HG02884 (cell line): Measurements from ENCODE around the gene SMAD7.

Experiments
- ATAC-seq: cut with Tn5 transposase; IDR thresholded peaks from one replicate; pipeline ENCODE4 v1.9.1; 2021; ENCODE audit warnings: mild to moderate bottlenecking, moderate library complexity; ENCODE audit not compliant: unreplicated experiment

The SMAD7 gene

DNA sequence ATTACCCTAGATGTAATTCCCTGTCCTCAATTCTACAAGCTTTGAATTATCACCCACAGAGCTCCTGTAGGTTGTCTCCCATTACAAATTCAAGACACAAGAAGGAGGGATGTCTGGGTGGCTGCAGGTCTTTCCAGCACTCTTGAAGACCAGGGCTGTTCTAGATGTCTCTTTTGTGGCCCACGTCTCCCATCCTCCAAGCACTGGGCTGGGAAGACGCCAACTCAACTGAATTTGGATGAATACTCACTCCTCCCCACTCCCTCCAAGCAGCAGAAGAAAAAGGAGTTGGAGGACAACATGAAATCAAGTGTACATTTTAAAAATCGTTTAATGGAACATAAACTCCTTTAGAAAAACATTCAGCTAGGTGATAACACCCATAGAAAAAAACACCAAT is 31.2 kb downstream of the SMAD7 start:
- no peak for ATAC-seq

DNA sequence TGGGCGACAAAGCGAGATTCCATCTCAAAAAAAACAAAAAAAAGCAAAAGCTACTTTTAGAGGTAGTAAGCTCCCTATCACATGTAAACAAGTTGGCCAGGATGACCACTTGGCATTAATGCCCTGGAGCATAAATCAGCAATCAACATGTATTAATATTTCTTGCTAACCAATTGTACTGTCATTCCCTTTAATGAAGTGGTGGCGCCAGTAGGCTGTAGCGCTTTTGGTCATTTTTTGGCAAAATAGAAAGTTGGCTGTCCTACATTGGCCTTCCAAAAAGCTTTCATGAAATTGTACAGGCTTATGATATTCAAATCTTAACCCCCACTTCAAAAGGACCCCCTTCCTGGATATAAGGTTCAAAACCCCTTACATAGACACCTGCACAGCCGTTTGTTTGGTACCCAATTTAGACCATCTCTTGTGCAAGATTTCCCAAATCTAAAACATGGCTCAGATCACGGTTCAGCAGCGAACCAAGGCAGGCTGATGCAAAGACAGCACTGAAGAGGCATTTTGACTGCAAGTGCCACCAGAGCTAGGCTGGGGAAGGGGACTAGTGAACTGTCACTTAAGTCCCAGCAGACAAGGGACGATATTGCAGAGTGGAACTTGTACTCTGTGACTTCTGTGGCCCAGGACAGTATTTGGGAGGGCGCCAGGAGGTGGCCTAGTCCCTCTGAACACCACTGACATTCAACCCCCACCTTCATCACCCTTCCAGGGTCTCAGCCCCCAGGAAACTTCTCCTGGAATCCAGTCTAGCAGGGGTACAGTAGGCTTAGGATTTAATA is 31.9 kb downstream of the SMAD7 start:
- no peak for ATAC-seq

DNA sequence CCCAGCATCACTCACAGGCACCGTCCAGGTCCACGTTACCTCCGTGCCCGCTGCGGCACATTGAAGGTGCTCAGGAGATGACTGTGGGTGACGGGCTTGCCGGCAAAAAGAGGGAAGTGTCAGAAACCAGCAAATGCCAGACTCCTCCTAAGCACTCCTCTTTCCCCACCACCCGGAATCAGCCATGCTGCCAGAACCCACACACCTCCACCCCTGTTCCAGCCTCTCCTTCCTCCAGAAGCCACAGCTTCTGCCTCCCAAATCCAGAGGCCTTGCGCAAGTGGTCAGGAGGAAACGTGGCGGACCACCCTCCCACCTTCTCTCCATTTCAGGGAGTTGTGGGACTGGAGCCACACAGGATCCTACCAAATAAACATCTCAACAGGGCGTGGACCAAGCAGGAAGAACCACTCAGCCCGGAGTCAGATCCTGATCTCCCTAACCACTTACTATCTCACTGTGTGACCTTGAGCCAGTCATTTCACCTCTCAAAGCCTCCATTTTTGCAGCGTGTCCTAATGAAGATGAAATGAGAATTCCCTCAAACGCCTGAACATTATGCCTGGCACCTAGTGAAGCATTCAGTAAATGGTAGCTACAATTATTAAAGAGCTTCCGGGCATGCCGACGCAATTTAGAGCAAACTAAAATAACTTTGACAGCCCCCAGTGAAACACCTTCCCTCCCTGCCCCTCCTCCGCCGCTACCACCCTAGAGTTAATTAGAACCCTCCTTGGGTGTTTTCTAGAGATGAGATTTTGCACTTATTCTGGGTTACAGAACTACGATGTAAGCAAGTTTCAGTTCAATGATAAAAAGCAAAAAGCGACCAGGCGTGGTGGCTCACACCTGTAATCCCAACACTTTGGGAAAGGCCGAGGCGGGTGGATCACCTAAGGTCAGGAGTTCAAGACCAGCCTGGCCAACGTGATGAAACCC is 32.9 kb downstream of the SMAD7 start:
- ATAC-seq: no peak

DNA sequence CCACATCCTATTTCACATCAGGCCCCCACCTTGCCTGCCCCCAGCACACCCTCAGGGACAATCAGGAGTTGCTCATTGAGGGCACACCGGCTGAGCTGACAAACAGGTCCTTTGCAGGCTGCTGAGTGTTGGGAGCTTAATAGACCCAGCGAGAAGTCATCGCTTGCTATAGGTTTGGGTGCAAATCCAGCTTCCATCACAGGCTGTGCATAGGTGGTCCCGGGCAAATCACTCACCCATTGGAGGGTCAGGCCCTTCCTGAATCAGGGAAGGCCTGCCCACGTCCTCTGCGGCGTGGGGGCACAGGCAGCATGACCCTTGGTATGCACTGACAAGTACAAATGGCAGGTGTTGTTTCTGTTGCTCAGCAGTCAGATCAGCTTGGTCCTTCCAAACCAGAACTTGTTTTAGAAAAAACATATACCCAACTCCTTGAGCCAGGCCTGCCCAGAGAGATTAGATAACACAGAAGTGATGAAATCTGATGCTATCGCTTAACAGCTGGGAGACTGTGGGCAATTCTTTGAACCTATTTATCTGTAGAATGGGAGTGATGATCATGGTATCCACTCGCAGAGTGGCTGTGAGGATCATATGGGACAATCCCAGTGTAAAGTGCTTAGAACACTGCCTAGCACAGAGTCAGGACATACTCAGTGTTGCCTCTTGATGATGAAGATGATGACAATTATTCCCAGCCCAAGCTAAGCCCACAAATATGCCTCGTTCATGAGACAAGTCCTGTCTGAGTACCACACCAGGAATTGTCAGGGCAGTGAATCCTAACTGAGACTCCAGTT is 34.9 kb downstream of the SMAD7 start:
- no peak for ATAC-seq

DNA sequence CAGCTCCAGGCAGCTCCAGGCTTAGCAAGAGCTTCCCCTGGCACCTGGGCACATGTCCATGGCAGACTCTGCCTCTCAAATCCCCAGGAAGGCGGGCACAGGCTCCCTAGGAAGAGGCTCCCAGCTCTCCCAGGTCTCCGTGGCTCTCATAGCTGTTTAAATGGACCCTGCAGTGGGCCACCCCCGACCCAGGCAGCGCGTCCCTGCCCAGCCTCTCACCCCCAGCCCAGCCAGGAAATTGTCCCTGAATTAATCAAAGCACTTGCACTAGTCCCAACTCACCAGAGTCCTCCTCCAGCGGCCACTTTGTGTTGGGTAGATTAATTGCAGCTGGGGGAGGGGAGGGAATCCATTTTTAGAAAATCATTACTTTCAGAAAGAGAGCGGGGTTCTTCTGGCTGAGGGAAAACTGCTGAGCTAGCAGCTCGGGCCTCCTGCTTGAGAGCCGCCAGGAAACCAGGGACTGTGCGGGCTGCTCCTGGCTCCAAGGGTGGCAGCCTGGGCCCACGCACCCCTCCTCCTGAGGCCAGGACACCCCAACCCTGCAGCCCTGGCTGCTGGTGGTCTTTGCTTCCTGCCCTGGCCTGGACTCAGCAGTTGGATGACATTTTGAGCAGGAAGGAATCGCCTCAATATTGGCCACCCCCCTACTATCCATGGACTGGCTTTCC is 36.0 kb downstream of the SMAD7 start:
- ATAC-seq: no peak

DNA sequence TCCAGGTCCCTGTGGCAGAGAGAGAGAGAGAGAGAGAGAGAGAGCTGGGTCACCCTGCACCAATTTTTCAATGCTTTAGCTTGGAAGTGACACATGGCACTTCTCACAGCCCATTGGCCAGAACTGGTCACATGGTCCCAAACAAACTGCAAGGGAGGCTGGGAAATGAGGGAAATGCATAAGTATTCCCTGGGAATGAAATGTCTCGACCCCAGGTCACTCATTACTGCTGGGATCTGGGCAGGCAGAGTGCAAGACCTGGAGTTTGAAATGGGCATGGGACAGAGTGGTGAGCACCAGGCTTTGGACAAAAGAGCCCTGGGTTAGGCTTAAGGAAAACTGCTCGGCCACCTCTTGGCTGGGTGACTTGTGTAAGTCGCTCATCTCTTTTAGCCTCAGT is 37.0 kb downstream of the SMAD7 start:
- no peak for ATAC-seq

DNA sequence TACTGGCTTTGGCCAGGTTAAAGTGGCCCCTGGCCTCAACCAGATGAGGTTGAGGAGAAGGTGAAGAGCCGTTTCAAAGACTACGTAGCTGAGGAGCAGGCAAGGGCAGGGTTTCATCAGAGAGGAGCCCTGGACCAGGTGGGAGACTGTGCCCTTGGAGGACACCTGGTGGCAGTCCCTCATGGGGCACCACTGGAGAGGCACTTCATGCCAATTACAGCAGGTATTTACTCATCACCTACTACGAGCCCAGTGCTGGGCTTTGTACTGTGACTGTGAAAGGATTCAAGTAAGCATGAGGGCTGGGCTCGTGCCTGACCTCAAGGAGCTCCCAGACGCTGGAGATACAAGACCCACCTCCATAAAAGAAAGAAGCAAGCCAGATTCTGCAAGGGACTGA is 37.6 kb downstream of the SMAD7 start:
- no peak for ATAC-seq

DNA sequence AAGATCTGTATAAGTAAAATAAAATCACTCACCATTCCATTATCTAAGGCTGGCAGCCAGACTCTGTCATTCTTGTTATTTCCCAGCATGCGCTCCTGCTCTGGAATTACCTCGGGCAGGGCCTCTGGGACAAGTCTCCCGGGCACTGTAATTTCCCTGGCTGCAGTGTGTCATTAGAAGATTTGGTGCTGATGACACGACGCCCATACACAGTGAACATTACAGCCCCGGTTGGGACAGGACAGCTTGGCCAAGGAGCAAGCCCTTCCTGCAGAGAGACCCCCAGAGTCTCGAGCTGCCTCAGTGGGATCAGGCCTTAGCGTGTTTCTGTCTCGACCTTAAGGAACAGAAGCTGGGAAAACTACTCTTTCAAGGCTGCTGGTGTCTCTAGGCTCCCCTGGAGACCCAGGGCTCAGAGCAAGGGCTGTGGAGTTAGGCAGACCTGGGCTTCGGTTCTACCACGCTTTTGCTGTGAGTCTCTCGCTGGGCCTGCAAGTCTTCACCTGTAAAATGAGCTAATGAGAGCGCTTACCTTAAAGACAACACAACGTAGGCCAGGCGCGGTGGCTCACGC is 39.7 kb downstream of the SMAD7 start:
- ATAC-seq: no peak

DNA sequence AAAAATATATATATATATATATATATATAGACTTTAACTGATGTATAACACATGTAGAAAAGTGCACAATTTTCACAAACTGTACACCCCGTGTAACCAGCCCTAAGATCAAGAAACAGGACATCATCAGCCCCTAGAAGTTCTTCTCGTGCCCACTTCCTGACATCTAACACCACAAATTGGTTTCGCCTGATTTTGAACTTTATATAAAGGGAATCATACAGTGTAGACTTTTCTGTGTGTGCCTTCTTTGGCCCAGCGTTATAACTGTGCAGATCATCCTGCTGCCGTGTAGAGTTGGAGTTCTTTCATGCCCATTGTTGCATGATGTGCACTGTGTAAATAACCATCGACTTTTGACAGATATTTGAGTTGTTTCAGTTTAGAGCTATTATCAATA is 41.0 kb downstream of the SMAD7 start:
- ATAC-seq: no peak

DNA sequence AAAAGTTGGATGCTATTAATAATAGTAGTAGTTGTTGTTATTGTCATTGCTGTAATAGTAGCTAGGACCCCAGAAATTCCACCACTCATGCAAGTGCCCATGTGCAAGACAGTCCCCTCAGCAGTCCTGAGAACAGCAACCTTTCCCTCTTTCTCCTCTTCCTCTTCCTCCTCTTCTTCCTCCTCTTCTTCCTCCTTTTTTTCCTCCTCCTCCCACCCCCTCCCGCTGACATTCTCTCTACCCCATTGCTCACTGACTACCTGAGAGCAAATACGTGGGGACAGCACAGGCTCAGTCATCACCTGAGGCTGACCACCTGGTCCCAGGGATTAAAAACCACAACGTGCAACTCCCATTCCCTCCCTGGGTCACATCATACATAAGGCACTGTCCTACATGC is 41.8 kb downstream of the SMAD7 start:
- no peak for ATAC-seq

DNA sequence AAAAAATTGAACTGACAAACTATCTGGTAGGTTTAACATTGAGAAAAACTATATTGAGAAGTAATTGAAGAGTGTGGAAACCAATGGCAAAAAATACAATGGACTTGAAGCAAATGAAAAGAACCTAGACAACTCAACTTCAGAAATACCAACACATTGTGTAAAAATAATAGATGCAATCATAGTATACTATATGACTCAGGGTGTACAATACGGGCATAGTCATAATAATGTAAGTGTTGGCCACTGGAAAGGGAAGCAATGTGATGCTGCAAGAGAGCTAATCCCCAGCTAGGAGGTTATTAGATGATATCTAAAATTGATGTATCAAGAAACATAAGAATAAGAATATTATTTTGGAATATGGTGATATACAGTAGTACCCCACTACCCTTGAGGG is 45.3 kb downstream of the SMAD7 start:
- ATAC-seq: no peak

DNA sequence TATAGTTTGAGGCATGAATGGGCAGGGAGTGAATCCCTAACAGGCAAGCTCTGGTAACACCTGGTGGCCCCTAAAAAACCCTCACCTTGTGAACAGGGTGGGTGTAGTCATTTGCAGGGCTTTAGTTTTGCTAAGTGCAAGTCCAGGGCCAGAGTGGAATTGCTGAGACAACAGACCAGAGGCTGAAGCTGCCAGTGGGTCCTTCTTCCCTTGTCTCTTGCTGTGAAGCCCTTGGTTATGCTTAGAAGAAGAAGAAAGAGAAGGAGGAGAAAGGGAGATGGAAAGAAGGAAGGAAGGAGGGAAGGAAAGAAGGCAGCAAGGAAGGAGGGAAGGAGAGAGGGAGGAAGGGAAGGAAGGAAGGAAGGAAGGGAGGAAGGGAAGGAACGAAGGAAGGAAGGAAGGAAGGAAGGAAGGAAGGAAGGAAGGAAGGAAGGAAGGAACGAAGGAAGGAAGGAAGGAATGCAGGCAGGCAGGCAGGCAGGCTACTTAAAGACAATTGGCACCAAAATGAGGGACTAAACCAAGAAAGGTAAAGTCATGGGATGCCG is 45.8 kb downstream of the SMAD7 start:
- ATAC-seq: no peak

DNA sequence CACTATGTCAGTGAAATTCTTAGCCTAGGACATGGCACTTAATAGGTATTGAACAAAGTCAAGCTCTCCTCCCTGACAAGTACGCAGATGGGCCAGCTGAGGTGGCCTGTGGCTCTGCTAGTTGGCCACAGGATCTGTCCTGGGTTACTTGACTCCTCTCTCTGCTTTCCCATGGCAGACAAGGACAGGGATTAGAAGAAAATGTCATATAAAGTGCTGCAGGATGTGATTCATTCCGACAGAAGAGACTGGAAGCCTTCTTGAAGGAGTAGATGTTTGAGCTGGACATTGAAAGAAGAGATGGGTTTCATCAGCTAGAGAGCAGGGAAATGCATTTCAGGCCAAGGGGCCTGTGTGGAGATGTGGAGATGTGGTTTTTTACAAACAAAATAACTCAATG is 46.7 kb downstream of the SMAD7 start:
- no peak for ATAC-seq

DNA sequence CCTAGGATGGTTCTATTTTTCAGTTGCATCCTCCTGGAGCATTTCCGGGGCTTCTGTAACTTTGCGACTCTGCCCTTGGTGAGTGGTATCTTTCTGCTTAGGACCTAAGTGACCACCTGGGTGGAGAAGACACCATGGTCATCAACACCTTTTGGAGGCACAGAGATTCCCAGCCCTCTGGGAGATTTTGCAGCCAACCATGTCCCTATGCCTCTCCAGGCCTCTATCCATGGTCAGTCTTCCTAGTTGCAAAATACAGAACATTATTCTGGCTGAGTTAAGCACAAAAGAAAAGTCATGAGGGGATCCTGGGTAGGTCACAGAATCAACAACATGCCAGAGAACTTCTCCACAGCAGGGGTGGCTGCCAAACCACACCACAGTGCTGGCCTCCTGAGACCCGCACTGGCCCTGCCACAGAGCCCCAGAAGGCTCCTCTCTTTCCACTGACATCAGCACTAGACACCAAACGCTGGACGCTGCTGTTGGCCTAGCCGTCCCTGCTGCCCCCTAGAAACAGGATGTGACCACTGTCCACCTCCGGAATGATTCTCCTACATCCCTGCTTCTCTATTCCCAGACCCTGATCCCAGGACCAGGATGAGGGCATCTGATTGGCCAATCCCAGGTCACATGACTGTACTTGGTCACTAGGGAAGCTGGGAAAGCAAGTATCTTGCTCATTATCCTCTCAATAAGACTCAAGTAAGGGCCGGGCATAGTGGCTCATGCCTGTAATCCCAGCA is 47.7 kb downstream of the SMAD7 start:
- no peak for ATAC-seq

DNA sequence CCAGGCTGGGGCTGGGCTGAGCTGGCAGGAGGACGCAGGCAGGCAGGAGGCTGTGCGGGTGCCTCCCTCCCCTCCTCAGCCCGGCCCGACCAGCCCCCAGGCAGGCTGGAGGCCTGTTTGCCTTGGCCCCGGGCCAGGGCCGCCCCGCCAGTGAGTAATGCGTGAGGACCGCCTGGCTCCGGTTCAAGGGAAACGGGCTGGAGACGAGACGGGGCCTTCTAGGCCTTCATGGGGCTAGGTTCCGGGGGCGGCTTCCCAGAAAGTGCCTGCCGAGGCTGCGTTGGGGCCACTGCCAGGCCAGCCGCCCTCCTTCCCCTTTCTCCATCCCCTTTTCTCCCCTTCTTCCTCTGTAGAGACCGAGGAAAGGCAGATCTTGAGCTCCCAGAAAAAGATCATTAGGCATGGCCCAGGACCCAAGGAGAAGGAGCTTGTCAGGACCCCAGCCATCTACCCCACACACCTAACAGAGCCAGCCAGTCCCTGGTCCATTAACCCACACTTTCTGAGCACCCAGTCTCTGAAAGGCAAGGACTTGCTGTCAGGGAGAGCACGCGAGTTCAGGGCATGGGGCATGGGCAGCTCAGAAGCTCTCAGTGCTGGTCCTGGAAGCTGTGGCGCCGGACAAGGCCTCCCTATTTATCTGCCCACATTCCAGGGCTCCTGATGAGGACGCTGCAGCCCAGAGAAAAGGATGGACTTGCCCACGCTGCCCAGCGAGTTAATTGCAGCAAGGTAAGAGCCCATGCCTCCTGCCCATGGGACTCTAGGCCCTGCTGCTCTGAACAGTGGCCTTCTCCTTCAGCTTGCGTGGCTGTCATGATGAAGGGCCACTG is 48.5 kb downstream of the SMAD7 start:
- no peak for ATAC-seq

DNA sequence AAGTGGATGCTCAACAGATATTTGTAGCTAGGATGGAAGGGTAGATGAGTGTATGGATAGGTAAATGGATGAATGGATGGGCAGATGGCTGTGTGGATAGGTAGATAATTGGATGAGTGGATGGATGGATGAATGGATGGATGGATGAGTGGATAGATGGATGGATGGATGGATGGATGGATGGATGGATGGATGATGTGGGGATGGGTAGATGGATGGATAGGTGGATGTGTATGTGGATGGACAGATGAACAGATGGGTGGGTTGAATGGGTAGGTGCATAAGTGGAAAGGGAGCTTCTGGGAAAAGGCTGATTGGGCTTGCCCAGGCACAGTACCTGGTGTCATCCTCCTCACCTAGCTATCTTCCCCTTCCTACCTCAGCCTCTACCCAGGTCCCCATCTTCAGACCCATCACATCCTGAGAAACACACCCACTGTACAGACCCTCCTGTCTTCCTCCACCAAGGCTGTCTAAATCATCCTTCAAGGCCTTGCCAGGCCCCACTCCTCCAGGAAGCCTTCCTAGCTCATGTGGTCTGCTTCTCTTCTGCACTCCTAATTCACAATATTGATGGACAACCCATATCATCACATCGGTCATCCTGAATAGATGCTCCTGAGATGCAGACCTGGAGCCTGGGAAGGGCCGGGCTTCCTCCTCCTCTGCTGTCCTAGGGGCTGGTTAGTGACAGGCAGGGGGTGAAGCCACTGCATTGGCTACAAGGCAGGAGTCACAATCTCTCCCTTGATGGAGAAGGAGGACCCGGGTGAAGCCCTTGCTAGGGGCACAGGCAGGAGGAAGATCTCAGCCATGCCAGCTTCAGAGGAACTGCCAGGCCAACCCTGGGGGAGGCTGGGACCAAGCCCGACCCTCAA is 49.4 kb downstream of the SMAD7 start:
- ATAC-seq: no peak

DNA sequence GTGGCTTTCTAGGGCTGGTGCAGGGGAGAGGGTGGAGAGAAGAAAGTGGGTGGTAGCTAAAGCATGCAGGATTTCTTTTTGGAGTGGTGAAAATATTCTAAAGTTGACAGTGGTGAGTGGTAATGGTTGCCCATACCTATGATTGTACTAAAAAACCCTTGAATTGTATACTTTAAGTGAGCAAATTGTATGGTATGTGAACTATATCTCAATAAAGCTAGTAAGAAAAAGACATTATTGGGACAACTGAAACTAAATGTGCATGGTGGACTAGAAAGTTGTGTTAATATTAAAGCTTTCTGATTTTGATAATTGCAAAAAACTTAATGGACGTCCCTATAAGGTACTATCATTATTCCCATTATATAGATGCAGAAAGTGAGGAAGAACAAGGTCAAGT is 50.3 kb downstream of the SMAD7 start:
- ATAC-seq: no peak
